BE2C (cell line): ENCODE data around the gene SMARCD3.
A peak's percentile ranks its signal among the peaks of the same experiment; 100 is the strongest.

ENCODE experiments used
- DNase-seq: peaks from one replicate; pipeline ENCODE4 v3.0.0-alpha.2; 2020
- H3K27me3 ChIP-seq: fragments of 250-450 bp; sonication (Bioruptor Pico); 2 replicates; pipeline ENCODE4 v1.5.1; 2020; ENCODE audit warnings: mild to moderate bottlenecking
- H3K36me3 ChIP-seq: fragments of 250-450 bp; sonication (Bioruptor Pico); 2 replicates; pipeline ENCODE4 v1.5.1; 2020; ENCODE audit warnings: mild to moderate bottlenecking
- H3K4me1 ChIP-seq: fragments of 250-450 bp; sonication (Bioruptor Pico); 2 replicates; pipeline ENCODE4 v1.5.1; 2020
- H3K4me3 ChIP-seq: 2 replicates; pipeline ENCODE4 v1.5.1; 2011; ENCODE audit warnings: low read depth, low read length
- H3K9me3 ChIP-seq: fragments of 250-450 bp; sonication (Bioruptor Pico); 2 replicates; pipeline ENCODE4 v1.5.1; 2020
- TF ChIP-seq, protein P1 (sequence below): IDR thresholded peaks from 2 replicates; pipeline ENCODE4 v1.5.1; 2012; ENCODE audit warnings: mild to moderate bottlenecking, low read depth, low read length

The SMARCD3 gene

DNA sequence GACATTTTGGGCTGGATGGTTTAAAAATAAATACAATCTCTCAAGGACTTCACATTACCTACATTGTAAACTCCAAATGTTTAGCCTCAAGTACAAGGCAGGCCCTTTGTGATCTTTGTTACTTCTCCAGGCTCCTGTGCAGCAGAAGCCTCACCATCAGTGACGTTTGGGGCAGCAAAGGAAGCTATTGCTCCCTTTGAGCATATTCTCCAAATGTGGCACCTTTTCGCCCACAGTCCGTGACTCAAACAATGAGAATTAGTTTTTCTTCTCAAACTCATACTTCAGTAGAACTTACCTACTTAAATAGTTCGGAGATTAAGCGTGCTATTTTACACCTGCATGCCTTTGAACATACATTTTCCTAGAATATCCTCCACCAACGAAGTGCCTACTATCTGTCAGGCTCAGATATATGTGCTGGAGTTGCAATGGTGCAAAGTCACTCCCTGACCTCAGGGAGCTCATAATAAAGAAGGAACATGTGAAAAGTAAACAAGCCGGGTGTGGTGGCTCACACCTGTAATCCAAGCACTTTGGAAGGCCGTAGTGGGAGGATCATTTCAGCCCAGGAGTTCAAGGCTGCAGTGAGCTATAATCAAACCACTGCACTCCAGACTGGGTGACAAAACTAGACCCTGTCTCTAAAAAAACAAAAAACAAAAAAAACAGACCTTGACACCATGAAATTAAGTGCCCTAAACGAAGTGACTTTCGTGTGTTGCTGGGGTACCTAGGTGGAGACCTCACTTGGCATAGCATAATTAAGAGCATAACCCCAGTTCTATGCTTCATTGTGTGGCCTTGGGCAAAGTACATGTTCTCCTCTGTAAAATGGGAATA is 20.2 kb downstream of the SMARCD3 start:
- Histone ChIP-seq H3K4me1 (no peaks in the 10 kb centered on the region; the same call in 1 of the 2 replicates), H3K27me3 (no peaks in the 10 kb centered on the region), H3K9me3 (no peaks in the 10 kb centered on the region), H3K4me3 (peak overlapping the region; percentile 91), H3K36me3 (peaks cover 29% of the 10 kb centered on the region)
- no peak for DNase-seq
- TF ChIP-seq, protein P1, sequence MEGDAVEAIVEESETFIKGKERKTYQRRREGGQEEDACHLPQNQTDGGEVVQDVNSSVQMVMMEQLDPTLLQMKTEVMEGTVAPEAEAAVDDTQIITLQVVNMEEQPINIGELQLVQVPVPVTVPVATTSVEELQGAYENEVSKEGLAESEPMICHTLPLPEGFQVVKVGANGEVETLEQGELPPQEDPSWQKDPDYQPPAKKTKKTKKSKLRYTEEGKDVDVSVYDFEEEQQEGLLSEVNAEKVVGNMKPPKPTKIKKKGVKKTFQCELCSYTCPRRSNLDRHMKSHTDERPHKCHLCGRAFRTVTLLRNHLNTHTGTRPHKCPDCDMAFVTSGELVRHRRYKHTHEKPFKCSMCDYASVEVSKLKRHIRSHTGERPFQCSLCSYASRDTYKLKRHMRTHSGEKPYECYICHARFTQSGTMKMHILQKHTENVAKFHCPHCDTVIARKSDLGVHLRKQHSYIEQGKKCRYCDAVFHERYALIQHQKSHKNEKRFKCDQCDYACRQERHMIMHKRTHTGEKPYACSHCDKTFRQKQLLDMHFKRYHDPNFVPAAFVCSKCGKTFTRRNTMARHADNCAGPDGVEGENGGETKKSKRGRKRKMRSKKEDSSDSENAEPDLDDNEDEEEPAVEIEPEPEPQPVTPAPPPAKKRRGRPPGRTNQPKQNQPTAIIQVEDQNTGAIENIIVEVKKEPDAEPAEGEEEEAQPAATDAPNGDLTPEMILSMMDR: no peak

DNA sequence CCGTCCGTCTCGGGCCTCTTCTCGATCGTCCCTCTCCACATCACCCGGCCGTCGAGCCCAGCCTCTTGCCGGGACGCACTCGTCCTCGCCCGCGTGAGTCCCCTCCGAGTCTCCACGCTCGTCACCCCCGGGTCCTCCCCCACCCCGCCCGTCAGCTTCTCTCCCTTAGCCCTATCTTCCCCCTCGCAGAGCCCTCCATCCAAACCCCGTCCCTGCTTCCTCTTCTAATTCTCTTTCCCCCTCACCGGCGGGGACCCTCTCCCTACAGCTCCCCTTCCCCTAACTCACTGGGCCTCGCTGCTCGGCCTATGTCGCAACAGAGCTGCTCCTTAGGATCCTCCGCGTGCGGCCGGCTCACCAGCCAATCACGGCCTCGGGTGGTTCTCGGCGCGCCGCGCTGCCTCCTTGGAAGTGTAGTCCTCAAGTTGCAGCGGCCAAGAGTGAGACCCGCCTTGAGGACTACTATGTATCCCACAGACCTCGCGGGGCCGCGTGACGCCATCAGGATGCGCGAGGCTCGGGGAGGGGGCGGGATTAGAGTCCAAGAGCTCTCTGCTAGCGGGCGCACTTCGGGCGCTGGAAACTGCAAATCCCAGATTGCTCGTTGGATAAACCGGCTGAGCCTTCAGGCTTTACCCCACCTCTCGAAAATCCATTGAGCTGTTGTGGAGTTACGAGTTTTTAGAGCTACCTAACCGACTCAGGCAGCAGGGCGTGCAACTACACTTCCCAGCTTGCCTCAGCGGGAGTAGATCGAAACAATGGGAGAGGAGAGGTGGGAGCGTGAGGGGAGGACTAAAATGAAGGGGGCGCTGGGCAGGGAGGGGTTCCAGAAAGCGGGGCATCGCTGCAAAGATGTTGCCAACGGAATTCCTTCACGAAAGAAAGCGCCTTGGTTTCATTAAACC is 21.4 kb downstream of the SMARCD3 start, which contains the start of gene ABCF2:
TSS of gene ABCF2 (minus strand) at position 331 of the 908 bp plus-strand sequence. CDS start 747 bp downstream, outside the sequence.
- Histone ChIP-seq H3K27me3 (no peaks in the 10 kb centered on the region), H3K4me1 (no peaks in the 10 kb centered on the region; the same call in 1 of the 2 replicates), H3K9me3 (no peaks in the 10 kb centered on the region), H3K36me3 (peaks cover 37% of the 10 kb centered on the region), H3K4me3 (peak within 1 kb of the TSS; percentile 91)
- DNase-seq: peak; percentile 99
- TF ChIP-seq, protein P1: no peak

DNA sequence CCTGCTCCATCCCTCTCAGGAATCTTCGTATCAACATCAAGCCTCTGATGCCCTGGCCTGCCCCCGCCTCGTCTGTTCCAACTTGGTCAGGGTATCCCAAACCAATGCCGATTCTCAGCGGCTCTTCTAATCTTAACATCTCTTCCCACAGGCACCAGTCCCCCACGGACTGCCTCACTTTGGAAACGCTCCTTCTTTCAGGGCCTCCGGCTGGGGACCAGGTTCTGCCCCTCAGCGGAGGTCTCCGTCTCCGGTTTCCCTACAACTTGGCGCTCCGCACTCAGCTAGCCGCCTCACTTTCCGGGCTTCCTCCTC is 22.0 kb downstream of the SMARCD3 start:
- DNase-seq: no peak
- Histone ChIP-seq H3K27me3 (no peaks in the 10 kb centered on the region), H3K9me3 (no peaks in the 10 kb centered on the region), H3K4me3 (peak overlapping the region; percentile 91), H3K36me3 (peaks cover 42% of the 10 kb centered on the region), H3K4me1 (no peaks in the 10 kb centered on the region; the same call in 1 of the 2 replicates)
- TF ChIP-seq, protein P1: no peak

DNA sequence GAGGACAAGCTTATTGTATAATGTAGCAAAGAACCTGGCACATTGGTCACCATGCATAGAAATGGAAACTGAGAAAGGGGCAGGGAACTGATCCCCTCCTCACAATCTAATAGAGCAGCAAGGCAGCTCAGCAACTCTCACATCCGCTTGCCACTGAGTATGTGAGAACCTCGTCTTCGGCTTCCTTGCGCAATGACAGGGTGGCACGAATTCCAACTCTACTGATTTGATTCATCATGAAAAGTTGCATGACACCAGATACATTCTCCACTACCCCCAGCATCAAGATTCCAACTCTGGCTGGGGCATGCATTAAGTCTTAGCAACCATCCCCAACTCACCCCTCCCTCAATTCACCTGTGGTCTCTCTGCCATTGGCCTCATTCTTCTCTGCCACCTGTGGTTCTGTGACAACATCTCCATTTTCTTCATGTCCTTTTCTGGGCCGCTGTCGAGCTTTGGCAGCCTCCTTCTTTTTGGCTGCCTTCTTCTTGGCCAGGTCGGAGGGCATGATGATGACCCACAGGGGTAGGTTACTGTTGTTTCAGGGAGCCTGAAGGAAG is 22.5 kb downstream of the SMARCD3 start:
- peaks cover 45% of the 10 kb centered on the region for H3K36me3 ChIP-seq
- H3K4me1 ChIP-seq: no peaks in the 10 kb centered on the region; the same call in 1 of the 2 replicates
- H3K9me3 ChIP-seq: no peaks in the 10 kb centered on the region
- H3K27me3 ChIP-seq: no peaks in the 10 kb centered on the region
- TF ChIP-seq, protein P1: no peak
- H3K4me3 ChIP-seq: peak overlapping the region; percentile 91
- DNase-seq: no peak

DNA sequence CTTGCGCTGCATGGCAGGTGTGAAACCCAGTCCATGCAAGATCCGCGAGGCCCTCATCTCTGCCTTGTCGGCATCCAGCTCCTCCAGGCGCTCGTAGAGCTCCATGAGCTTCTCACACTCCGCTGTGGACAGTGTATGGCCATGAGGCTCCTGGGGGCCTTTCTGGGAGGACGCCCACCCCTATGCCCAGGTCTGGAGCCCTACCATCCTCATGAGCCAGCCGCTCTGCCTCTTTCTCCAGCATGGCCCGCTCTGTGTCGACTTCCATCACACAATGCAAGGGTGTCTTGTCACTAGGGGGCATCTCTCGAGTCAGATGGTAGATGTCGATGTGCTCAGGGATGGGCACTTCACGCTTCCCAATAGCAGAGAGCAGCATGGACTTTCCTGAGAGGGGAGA is 24.8 kb downstream of the SMARCD3 start:
- H3K4me3 ChIP-seq: no peak overlapping the region
- no peak for DNase-seq
- H3K4me1 ChIP-seq: no peaks in the 10 kb centered on the region; the same call in 1 of the 2 replicates
- TF ChIP-seq, protein P1: no peak
- H3K9me3 ChIP-seq: no peaks in the 10 kb centered on the region
- no peaks in the 10 kb centered on the region for H3K27me3 ChIP-seq
- peaks cover 65% of the 10 kb centered on the region for H3K36me3 ChIP-seq
